Measurements from ENCODE around the gene ZNF169.
"Not testable (repeated sequence)": the region's sequence is repeated elsewhere in the genome, so short reads cannot be mapped to it uniquely, and the experiment has no call there.

ZNF169 gene

GRCh38 chr9:94341703-94342102 lies 82.6 kb downstream of the ZNF169 start:
- not testable (repeated sequence) for DNase-seq (ENCODE audit: low read depth in 2 of 3, low spot score in 1 of 3)

- DNase-seq (ENCODE audit: low read depth in 2 of 3, low spot score in 1 of 3) = not testable (repeated sequence)
These were observed 88.4 kb downstream of the ZNF169 start for GRCh38 chr9:94347451-94347850.

- not testable (repeated sequence) for DNase-seq (ENCODE audit: low read depth in 2 of 3, low spot score in 1 of 3)
These were observed 89.7 kb downstream of the ZNF169 start for GRCh38 chr9:94348754-94349153.

All from stimulated activated CD4-positive, alpha-beta T cell treated with anti-CD3 and anti-CD28 coated beads, Interleukin-12 subunit alpha, Interleukin-12 subunit beta, amount 100 ng/mL, for 48 hours (primary cell).